H1 (cell line): Measurements from ENCODE around the gene FDXACB1. TPM values are rescaled to one million over a fixed set of nuclear protein-coding genes. Genes with fewer than 3 reads are reported as not detected.

Source experiments
- GTF2F1 ChIP-seq: IDR thresholded peaks from 2 replicates; pipeline ENCODE4 v1.6.1; 2012; ENCODE audit warnings: low read depth, low read length, improper control_type of control experiment, borderline replicate concordance
- SIN3A ChIP-seq, 2 experiments: IDR thresholded peaks in 1 of 2; conservative IDR thresholded peaks in 1 of 2; 2 replicates each; pipeline ENCODE4 v1.6.1; 2011 to 2012; ENCODE audit warnings: low read length in 2 of 2, improper control_type of control experiment in 1 of 2, low read depth in 1 of 2, mild to moderate bottlenecking in 1 of 2
- TCF12 ChIP-seq: IDR thresholded peaks from 2 replicates; pipeline ENCODE4 v1.6.1; 2011; ENCODE audit warnings: low read depth, mild to moderate bottlenecking, low read length
- polyA plus RNA-seq, 7 experiments: library from polyadenylated mRNA; depleted of rRNA in 3 of 7; stranded (reverse) in 5 of 7; unstranded in 2 of 7; fragments of >200 nt in 5 of 7; fragments of 200-250 nt in 2 of 7; gene quantifications; 1 replicate in 5 of 7; 2 replicates in 1 of 7; 4 replicates in 1 of 7; pipeline versions ENCODE4 v1.2.1 to v1.2.3, GENCODE V29; 2011 to 2013; ENCODE audit warnings: missing spikeins in 2 of 7, mixed read lengths in 2 of 7
- total RNA-seq: library from RNA; stranded (reverse); fragmentation: NEBNext Ultra II Directional; extraction: Animal tissue kit (Norgen Biotek cat#: 25700); gene quantifications from 2 replicates; pipeline ENCODE4 v1.2.1, GENCODE V29; 2021

FDXACB1 gene
- total and polyA plus RNA-seq, 2 of the 8 experiments (the other 6 are each of a cell fraction or from before 2014, with no cell fraction given), result 1.4 to 2.3 TPM

GRCh38 chr11:111918390-111919256, 39.7 kb upstream of the FDXACB1 start, which contains the start of gene C11orf52 (continued):
- TF ChIP-seq SIN3A (conservative IDR thresholded peaks at IDR 0.05 in 1 of 2, IDR thresholded peaks at IDR 0.05 in 1 of 2; ENCODE audit: low read depth in 1 of 2, low read length in 2 of 2) (peak; percentile 93 to 97; a peak in 3 of 4 replicates), TCF12 (peak; percentile 80), GTF2F1 (0 out of 2 replicates have a peak, but pooled peaks have one; percentile 20)
